Measurements from ENCODE around the gene DGKG.

GRCh38 chr3:186127463-186127862 is 234.6 kb downstream of the DGKG start:
- no peak for TF ChIP-seq CTCF (conservative IDR thresholded peaks at IDR 0.05; ENCODE audit: low read length)
- no peak for TF ChIP-seq EZH2phosphoT487 (IDR thresholded peaks at IDR 0.05; ENCODE audit: borderline replicate concordance)
